GM12873 (cell line): ENCODE measurements around the gene PHAF1.
A peak's percentile ranks its signal among the peaks of the same experiment; 100 is the strongest.

ENCODE experiments used
- TF ChIP-seq, protein P1 (sequence below): IDR thresholded peaks from 2 replicates; pipeline ENCODE4 v1.5.1; 2012; ENCODE audit warnings: low read depth, mild to moderate bottlenecking, moderate library complexity, low read length, control low read depth; ENCODE audit not compliant: insufficient read depth; ENCODE audit errors: missing control alignments

The PHAF1 gene

DNA sequence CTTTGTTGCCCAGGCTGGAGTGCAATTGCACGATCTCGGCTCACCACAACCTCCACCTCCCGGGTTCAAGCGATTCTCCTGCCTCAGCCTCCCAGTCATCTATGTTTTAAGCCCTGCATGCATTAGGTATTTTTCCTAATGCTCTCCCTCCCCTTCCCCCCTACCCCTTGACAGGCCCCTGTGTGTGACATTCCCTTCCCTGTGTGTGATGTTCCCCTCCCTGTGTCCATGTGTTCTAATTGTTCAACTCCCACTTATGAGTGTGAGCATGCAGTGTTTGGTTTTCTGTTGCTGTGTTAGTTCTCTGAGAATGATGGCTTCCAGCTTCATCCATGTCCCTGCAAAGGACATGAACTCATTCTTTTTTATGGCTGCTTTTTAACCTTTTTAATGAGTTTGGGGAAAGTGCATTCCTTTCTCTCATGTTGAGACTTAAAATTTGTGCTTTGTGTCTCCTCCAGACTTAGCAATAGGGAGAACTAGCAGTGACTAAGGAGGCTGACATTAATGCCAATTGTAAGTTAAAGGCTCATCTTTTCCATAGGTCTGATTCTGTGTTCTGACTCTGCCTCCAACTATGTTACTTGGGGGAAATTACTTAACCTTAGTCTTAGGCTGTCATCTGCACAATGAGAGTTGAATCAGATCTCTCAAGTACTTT, 17.7 kb upstream of the PHAF1 start:
- TF ChIP-seq, protein P1, sequence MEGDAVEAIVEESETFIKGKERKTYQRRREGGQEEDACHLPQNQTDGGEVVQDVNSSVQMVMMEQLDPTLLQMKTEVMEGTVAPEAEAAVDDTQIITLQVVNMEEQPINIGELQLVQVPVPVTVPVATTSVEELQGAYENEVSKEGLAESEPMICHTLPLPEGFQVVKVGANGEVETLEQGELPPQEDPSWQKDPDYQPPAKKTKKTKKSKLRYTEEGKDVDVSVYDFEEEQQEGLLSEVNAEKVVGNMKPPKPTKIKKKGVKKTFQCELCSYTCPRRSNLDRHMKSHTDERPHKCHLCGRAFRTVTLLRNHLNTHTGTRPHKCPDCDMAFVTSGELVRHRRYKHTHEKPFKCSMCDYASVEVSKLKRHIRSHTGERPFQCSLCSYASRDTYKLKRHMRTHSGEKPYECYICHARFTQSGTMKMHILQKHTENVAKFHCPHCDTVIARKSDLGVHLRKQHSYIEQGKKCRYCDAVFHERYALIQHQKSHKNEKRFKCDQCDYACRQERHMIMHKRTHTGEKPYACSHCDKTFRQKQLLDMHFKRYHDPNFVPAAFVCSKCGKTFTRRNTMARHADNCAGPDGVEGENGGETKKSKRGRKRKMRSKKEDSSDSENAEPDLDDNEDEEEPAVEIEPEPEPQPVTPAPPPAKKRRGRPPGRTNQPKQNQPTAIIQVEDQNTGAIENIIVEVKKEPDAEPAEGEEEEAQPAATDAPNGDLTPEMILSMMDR, result no peak

DNA sequence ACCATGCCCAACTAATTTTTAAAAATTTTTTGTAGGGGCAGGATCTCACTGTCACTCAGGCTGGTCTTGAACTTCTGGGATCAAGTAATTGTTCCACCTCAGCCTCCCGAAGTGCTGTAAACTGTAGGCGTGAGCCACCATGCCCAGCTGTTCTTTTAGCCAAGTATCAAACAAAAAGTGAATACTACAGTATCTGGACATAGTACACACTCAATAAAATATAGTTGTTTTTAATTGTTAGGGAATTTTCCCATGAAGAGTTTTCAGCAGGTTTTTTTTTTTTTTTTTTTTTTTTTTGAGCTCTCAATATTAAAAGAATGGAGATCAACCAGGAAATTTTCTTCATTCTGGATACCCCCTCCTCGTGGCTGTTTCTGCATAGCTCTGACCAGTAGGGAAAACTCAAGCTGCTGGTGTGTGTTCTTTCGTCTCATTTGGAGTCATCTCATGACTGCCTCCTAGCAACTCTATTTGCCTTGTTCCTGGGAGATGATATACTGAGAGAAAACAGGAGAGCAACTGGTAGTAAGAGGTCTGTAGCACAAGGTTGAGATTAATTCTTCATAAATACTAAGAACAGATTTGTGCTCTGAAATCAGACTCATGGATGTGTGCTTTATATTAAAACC, 16.5 kb upstream of the PHAF1 start:
- TF ChIP-seq, protein P1, result no peak

DNA sequence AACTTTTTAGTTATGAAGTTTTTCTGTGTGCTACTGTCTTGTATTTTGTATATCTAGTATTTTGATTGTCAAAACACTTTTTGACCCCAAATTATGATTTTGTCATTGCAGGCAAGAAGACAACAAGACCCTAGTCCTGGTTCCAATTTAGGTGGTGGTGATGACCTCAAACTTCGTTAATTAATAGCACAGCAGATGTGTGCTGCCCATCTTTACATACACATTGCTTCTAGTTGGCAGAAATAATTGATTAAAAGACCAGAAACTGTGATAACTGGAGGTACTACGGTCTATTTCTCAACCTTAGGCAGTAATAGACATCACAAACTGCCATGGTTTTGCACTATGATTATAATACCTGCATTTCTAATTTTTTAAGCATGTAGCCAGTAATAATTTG, 11.1 kb upstream of the PHAF1 start:
- TF ChIP-seq, protein P1, result no peak

DNA sequence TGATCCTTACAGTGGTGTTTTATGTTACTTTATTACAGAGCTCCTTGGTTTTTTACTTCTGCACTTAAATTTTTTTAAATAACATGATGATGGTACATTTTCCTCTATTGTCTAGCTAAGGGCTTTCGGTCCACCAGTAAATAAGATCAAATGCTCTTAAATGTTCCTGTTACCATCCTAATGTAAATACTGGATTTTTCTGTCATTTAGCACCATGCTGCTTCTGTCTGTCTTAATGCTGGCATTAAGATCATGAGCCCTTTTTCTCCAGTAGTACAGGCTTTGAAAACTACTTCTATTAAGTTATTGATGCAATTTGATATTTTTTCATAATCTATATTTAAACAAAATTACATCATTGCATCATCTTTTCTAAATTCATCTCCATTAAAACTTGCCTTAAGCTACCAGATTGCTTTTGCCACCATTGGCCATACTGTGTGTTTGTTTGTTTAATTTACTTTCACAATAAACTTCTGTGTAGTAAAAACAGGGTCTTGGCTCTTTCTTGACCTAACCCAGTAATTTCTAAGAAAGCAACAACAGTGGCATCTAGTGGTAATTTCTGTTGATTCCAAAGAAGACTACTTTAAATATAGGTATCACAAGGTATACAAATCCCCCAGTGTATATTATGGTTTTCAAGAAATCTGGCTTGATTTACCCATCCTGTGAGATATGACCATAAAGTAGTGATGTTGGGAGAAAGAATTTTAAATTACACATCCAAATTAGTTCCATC, 9.0 kb upstream of the PHAF1 start:
- TF ChIP-seq, protein P1, result peak; percentile 32

DNA sequence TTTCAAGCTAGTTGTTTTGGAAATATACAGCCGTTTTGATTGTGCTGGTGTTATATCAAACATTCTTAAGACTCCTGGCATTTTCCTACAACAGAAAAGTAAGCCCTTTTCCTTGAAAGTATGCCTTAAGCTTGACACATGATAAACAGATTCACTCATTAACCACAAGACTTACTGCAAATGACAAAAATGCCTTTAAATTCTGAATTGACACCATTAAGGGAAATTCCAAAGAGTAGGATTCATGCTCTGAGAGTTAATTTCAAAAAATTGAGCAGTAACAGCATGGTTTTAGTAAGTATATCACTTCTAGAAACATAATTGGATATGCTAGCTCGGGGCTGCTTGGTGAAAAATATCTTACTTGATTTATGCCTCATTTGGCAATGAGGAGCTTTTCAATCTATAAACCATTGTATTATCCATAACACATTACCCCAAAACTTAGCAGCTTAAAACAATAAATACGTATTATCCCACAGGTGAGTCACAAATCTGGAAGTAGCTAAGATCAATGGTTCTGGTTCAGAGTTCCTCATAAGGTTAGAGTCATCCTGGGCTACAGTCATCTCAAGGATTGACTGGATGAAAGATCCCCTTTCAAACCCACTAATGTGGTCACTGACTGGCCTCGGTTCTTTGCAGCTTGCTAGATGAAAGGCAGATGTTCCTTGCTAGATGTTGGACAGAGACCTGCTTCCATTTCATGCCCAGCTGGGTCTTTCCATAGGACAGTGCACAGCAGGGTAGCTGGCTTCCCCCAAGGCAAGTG, 8.2 kb upstream of the PHAF1 start:
- TF ChIP-seq, protein P1, result no peak

DNA sequence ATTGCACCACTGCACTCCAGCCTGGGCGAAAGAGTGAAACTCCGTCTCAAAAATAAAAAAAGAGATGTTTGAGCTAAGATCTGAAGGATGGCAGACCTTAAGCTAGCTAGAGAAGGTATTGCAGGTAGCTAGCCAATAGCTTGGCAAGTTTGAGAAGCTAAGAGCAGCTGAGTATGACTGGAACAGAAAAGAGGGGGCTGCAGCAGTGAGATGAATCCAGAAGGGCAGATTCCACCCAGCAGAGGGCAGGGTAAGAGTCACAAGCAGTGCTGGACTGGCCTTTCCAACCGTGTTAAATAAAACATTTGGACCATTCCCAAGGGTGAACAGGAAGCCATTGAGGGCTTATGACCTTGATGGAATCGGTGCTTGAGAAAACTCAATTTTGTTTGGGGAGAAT, 5.7 kb upstream of the PHAF1 start:
- TF ChIP-seq, protein P1, result peak; percentile 36

DNA sequence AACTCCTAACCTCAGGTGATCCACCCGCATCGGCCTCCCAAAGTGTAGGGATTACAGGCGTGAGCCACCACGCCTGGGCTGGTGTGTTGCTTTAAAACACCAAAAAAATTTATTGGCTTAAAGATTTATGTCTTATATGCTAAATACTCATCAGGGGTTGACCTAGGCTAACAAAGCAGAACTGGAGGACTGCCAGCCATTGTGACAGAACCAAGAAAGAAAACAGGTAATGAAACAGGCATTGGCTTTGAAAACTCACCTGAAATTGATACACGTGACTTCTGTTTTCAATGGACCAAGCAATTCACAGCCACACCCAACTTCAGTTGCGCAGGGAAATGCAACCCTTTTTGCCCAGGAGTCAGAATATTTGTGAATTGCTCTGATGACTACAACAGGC, 4.9 kb upstream of the PHAF1 start:
- TF ChIP-seq, protein P1, result no peak
